Myocyte (in vitro differentiated cells): ENCODE data around the gene ADGRD1. TPM values are rescaled to one million over a fixed set of nuclear protein-coding genes. Genes with fewer than 3 reads are reported as not detected.

Experiments used
- DNase-seq: peaks from one replicate; pipeline ENCODE4 v3.0.0-alpha.2; 2012; ENCODE audit warnings: low read depth
- total RNA-seq: library from RNA; depleted of rRNA; stranded (reverse); fragments of >200 nt; gene quantifications from 2 replicates; pipeline ENCODE4 v1.2.3, GENCODE V29; 2014

Gene ADGRD1
- total RNA-seq, 1 donor from 2014 or later, result 0.32 TPM

DNA sequence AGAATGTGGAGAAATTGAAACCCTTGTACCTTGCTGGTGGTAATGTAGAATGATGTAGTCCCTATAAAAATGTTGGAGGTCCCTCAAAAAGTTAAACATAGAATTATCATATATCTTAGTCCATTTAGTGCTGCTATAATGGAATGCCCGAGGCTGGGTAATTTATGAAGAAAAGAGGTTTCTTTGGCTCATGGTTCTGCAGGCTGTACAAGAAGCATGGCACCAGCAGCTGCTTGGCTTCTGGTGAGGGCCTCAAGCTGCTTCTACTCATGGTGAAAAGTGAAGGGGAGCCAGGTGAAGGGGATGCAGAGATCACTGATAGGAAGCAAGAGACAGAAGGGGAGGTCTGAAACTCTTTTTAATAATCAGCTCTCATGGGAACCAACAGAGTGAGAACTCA is 233.9 kb downstream of the ADGRD1 start:
- DNase-seq, result no peak

GRCh38 chr12:131188131-131189050 is 234.7 kb downstream of the ADGRD1 start:
- no peak for DNase-seq

DNA sequence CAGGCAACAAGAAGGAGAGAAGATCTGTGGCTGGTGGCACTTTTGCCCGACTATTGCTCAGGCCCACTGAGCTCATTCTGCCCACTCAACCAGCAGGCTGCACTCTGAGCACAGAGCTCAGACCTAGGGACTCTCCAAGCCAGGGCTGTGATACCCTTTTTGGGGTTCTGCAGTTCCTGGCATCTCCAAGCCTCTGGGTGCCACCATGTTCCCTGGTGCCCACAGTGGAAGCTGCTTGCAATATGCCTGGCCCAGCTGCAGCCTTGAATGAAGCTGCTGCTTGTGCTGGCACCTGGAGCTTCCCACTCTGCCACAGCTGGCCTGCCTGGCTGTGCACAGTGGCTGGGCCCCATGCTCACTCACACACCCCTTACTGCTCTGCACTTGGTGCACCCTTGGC is 236.1 kb downstream of the ADGRD1 start:
- DNase-seq, result no peak

DNA sequence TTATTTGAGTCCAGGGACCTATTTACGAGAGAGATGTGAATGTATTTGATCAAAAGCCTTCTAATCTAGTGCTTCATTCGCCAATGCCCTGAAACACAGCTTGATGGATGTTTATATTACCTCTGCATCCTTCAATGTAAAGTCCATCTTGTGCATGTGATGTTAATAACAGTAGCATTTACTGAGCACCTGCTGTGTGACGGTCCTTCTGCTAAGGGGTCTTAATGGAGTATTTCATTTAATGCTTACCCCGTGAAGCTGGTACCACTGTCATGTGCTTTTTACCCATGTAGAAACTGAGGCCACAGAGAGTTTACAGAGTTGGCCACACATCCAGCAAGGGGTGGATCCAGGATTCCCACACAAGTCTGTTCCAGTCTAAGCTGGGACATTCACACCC is 237.3 kb downstream of the ADGRD1 start:
- no peak for DNase-seq

Other genes starting within 250 kb of the ADGRD1 start
- gene RIMBP2, start 237.6 kb upstream of the ADGRD1 start, total RNA-seq, result not detected in 2 replicates
- 31.6 and 42.0 TPM in 2 replicates for gene STX2, start 114.7 kb upstream of the ADGRD1 start, total RNA-seq
- 335 and 336 TPM in 2 replicates for gene RAN, start 81.8 kb upstream of the ADGRD1 start, total RNA-seq